Femur (tissue), 1 donor: ENCODE measurements around the gene NFKBIL1.
"Not testable (repeated sequence)": the region's sequence is repeated elsewhere in the genome, so short reads cannot be mapped to it uniquely, and the experiment has no call there.

ENCODE experiments used
- DNase-seq: peaks from one replicate; pipeline ENCODE4 v3.0.0-alpha.2; 2017

Gene NFKBIL1

GRCh38 chr6:31546958-31547726 lies at the start of gene NFKBIL1:
NFKBIL1 (plus strand) TSS chr6:31547608; CDS start chr6:31547695, 87 bp downstream.
- DNase-seq: peak; percentile 98

GRCh38 chr6:31498748-31499147 lies 48.7 kb upstream of the NFKBIL1 start:
- DNase-seq: no peak

- DNase-seq: not testable (repeated sequence)
Measured at GRCh38 chr6:31499648-31500047, 47.8 kb upstream of the NFKBIL1 start.

GRCh38 chr6:31502586-31502985 lies 44.8 kb upstream of the NFKBIL1 start:
- DNase-seq: no peak

- not testable (repeated sequence) for DNase-seq
Measured at GRCh38 chr6:31509036-31509435, 38.4 kb upstream of the NFKBIL1 start.

GRCh38 chr6:31510007-31510406 lies 37.4 kb upstream of the NFKBIL1 start:
- DNase-seq: no peak

- DNase-seq: no peak
Measured at GRCh38 chr6:31513456-31514165, 33.8 kb upstream of the NFKBIL1 start.

- DNase-seq: no peak
Measured at GRCh38 chr6:31521835-31522234, 25.6 kb upstream of the NFKBIL1 start.

- no peak for DNase-seq
Measured at GRCh38 chr6:31525553-31525931, 21.9 kb upstream of the NFKBIL1 start.

GRCh38 chr6:31525932-31526591 lies 21.3 kb upstream of the NFKBIL1 start:
- DNase-seq: no peak

- no peak for DNase-seq
Measured at GRCh38 chr6:31528307-31528777, 19.1 kb upstream of the NFKBIL1 start.

- DNase-seq: no peak
Measured at GRCh38 chr6:31528821-31529328, 18.5 kb upstream of the NFKBIL1 start, which contains the start of gene MCCD1. MCCD1 (plus strand) TSS chr6:31528962; CDS start chr6:31529015, 53 bp downstream.

GRCh38 chr6:31529329-31530150 lies 17.9 kb upstream of the NFKBIL1 start:
- DNase-seq: peak; percentile 46

- no peak for DNase-seq
Measured at GRCh38 chr6:31530659-31531058, 16.7 kb upstream of the NFKBIL1 start.

- DNase-seq: no peak
Measured at GRCh38 chr6:31531162-31531561, 16.2 kb upstream of the NFKBIL1 start.

- DNase-seq: no peak
Measured at GRCh38 chr6:31531771-31532643, 15.4 kb upstream of the NFKBIL1 start.

- no peak for DNase-seq
Measured at GRCh38 chr6:31532644-31533454, 14.6 kb upstream of the NFKBIL1 start.

- DNase-seq: no peak
Measured at GRCh38 chr6:31533455-31533841, 14.0 kb upstream of the NFKBIL1 start.

GRCh38 chr6:31534011-31534410 lies 13.4 kb upstream of the NFKBIL1 start:
- no peak for DNase-seq

GRCh38 chr6:31534521-31535040 lies 12.8 kb upstream of the NFKBIL1 start:
- DNase-seq: no peak
